Lung microvascular endothelial cell (primary cell): ENCODE data around the gene EXOC4. TPM values are rescaled to one million over a fixed set of nuclear protein-coding genes. Genes with fewer than 3 reads are reported as not detected.

Experiments used
- DNase-seq, 2 donors: peaks; one replicate each; pipeline versions ENCODE4 v3.0.0 to v3.0.0-alpha.2; 2010; ENCODE audit warnings: low read depth in 2 of 2
- total RNA-seq: library from RNA; depleted of rRNA; stranded (reverse); fragments of >200 nt; gene quantifications from 2 replicates; pipeline ENCODE4 v1.2.1, GENCODE V29; 2014

The EXOC4 gene
- total RNA-seq, 1 donor from 2014 or later, result 103 TPM

DNA sequence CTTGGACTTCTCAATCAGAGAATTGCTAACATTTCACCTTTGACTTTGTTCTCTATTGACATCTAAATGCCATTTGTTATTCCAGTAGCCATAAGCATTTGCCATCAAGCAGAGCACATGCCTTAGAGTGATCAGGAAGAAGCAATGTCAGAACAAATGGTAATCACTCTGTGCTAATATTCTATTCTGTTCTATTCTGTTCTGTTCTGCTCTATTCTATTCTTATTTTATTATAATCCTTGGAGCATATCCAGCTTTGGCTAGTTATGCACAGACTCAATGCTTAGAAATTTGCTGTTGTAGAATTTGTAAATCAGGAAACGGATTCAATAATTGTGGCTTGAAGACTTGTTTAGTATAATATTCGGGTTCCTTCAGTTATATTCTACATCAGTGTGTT is 175.4 kb downstream of the EXOC4 start:
- no peak for DNase-seq

DNA sequence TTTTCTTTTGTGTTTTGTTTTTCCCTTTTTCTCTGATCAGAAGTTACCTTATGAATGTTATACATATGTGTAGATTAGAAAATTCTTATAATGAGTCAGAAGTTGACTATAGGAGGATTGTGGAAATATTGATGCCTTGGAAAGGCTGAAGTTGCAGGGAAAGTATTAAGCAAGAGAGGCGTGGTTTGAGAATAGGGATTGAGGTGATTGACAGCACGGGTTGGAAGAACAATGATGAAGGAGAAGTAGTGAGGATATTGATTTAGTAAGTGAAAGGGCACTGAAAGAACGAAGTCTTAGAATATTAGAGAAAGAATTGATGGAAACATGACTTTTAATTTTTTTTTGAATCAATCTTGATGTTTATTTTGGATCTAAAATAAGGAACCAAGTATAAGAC is 176.0 kb downstream of the EXOC4 start:
- no peak for DNase-seq

DNA sequence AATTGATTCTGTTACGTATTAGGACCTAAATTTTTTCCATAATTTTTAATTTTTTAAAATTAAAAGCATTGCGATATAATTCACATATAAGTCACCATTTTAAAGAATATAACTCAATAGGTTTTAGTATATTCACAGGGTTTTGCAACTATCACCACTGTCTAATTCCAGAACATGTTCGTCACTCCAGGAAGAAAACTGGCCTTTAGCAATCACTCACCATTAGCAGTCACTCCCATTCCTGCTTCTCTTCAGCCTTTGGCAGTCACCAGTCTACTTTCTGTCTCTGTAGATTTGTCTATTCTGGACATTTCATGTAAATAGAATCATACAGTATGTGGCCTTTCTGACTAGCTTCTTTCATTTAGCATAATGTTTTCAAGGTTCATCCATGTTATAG is 176.5 kb downstream of the EXOC4 start:
- DNase-seq, result no peak

DNA sequence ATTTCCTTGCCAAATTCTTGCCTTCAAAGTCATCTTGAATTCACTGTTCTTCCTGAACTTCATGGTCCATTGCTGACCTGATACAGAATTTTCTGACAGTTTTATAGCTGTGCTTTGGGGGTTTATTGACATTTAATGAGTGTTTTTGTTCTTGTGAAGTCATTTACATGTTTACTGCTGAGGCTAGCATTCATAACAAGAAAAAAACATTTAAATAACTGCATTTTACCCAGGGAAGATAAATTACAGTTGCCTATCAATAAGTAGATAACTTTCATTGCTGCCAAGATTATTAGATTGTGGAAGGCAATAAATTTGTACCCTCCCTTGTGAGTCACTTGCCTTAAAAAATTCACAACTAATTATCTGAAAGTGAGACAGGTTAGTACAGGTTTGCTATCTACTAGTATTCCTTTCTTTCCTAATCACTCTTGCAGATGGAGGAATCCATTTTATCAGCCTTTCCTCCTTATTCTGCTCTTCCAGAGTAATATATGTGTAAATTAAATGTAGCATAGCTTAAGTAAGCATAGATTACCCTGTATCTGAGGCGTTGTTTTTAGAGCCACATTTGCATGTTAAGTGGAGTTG is 178.4 kb downstream of the EXOC4 start:
- DNase-seq, result no peak

DNA sequence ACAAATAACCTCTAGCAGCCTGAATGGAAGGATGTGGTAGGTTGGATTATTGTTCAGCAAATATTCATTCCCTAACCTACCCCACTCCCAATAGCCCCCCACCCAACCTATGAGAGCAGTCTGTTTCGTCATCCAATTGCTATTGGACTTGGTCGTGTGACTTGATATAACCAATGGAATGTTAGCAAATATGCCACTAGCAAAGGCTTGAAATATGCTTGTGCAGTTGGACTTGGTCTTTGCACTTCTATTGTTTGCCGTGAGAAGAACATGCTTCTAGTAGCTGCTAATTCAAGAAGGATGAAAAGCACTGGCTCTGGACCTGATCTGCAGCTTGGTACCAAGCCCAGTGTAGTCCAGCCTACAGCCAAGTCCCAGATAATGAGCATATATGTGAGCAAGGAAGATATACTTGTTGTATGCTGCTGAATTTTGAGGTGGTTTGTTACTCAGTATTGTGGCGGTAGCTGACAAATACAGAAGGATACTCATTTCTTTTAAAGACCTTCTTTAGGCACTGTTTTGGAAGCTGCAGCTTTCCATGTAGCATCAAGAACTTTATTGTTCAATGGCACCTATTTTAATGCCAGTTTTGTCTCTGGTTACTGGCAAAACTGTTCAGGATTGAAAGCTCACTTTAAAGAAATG is 180.4 kb downstream of the EXOC4 start:
- no peak for DNase-seq

DNA sequence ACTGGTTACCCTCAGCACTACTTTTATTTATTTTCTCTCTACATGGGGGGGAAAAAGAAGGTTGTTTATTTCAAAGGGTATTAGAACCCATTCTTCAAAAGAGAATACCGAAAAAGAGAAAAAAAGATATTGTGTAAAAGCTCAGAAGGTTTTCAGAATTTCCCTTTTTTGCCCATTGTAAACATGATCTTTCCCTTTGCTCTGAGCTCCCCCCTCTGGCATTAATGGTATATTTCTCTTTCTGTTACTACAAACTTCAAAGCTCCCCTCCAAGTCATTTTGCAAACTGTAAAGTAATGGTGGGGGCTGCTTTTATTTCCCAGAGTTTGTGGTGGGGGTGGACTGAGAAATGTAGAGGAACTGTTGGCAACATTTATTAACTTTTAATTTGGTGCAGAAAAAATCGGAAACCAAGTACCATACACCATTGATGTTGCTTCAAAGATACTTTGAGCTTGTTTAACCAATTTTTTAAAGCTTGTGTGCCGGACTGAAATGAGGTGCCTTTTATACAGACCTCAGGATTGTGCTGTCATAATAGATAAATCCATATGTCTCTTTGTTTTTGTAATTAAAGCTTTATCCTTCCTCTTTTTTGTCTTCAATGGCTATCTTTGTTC is 181.5 kb downstream of the EXOC4 start:
- DNase-seq, result peak; percentile 47 to 58

DNA sequence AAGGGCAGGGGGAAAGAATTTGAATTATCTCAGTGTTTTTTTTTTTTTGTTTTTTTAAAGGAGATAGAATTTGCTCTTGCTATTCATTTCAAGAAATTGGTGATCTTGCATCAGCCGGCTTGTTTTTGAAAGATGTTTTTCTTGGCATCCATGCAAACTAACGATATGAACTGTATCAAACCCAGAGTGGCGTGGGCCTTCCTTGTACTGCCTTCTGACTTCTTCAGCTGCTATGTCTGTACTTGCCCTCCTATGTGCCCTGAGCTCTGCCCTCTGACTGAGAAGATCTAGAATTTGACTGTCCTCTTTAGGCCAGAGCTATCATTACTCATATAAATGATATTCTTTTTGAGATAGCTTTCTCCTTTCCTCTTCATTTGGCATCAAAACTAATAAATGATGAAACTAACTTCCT is 183.1 kb downstream of the EXOC4 start:
- peak in 1 of 2 donors; percentile 48 for DNase-seq

DNA sequence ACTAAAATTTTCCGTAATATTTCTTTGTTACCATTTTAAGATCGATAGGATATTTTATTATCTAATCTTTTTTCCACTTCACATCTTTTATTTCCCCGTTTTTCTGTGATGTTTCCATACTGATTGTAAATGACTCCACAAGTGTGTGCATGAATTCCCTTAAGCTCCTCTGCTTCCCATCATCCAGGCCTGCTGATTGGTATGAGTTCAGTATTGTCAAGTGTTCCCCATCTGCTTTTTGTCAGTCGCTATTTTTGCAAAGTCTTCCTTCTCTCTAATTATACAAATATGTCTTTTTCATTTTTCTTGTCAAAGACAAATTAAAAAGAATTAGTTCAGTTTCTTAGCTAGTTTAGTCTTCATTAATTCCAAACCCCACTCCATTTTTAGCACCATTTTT is 184.7 kb downstream of the EXOC4 start:
- no peak for DNase-seq

DNA sequence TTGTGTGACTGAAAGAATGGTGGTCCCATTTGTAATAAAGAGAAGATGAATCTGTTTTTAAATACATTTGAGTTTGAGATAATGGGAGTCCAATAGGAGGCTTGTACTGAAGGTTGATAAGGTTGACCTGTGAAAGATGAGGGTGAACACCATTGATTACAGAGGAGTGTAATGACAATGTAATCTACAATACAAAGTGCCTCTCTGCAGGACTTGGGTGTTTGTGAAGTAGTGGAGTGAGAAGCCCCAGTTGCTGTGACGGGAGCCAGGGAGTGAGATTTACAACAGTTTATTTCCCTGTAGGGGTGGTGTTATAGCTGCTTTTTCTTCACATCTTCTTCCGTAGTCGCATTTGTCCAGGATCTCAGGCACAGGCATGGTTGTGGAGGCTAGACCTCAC is 189.9 kb downstream of the EXOC4 start:
- no peak for DNase-seq

DNA sequence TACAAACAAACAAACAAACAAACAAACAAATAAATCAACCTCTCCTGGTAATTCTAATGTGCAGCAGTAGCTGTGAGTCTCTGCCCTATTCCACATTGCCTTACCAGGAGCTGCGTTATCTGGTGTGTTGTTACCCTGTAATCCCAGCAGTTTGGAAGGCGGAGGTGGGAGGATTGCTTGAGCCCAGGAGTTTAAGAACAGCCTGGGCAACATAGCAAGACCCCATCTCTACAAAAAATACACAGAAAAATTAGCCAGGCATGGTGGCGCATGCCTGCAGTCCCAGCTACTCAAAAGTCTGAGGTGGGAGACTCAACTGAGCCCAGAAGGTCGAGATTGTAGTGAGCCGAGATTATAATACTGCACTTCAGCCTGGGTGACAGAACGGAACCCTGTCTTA is 192.7 kb downstream of the EXOC4 start:
- DNase-seq, result no peak

DNA sequence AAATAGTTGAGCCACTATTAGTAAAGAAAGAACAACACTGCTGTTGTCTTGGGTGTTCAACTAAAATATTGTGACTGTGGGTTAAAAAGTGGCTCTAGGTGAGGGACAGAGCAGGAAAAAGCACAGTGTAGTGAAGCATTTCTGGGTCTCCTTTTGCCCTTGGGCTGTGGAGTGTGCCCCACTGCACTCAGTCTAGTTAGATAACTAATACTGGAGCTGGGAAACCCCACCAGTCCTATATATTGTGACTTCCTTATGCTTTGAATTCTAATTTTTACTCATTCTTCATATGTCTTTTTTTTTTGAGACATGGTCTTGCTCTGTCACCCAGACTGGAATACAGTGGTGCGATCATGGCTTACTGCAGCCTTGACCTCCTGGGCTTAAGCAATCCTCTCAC is 195.1 kb downstream of the EXOC4 start:
- no peak for DNase-seq

DNA sequence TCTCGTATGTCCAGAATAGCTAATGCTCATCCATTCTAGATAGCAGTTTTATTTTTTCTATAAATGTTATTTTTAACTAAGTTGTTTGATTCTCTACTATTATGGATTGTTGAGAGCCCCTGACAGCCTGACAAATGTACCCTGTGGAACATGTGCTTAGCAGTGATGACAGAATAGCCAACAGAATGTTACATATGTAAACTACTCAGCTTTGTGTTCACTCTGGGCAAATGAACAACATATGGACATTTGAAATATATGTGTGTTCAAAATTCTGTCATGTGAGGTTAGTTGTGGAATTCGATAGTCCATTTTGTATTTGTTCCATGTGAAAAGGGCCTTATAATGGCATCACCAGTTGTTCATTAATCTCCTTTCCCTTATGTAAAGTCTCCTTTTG is 199.7 kb downstream of the EXOC4 start:
- no peak for DNase-seq

DNA sequence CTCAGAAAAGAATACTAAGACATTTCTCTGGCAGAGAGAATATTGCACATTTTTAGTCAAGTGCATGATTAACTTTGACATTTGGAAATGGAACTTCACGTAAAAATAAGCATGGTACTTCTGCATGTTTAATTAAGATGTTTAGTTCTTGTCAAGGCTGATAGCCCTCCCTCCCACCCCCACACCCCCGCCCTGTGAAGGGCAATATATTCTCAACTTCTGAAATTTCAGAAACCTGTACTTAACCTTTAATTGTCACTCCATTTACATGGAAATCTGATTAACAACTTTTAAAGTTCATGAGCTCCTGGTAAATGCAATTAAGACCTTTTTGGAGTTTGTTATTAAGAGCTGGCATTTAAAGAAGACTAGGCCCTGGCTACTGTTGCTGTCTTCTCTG is 205.8 kb downstream of the EXOC4 start:
- DNase-seq, result no peak

DNA sequence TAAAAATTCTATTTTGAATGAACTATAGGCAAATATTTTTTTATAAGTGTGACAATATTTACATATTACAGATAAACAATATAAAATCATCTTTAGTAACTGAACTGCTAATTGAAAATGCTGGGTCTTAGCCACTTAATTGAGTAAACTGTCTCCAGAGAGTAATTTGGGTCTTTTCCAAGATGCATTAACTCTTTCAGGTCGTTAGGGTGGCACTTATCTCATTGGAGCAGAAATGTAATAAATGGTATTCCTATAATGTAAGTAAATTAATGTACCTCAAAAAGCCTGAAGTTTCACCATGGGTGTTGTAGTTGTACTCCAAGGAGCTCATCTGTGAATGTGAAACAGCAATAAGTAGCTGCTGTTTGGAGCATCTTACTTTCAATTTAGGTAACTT is 208.5 kb downstream of the EXOC4 start:
- DNase-seq, result no peak

DNA sequence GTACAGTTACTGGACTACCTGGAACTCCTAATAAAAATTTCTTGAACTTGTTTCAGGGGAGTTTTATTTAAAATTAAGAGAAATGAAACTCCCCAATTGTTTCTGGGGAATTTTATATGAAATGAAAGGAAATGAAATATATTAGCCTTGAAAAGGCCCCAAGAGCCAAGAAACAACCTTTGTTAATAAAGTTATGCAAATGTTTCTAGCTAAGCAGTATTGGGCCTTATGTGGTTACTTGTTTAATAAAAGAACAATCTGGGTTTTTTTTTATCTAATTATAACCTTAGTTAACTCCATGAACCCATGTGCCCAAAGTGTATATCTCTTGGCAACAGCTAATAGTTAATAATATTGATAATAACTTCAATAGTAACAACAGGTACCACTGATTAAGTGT is 222.8 kb downstream of the EXOC4 start:
- no peak for DNase-seq

DNA sequence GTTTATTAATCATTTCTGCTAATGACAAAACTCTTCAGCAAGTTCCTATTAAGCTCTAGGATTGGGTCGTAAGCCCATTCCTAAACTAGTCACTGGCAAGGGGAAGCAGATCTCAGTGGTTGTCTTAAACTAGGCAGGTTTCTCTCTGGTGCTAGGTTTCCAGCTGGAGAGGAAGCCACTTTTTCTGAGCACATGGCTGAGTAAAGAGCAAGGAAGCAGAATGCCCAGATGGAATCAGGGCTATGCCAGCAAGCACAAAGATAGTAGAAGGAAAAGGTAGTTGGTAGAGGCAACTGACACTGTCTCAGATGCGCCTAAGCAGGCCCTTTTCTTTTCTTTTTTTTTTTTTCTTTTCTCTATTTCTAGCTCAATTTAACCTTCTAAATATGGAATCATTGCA is 224.9 kb downstream of the EXOC4 start:
- DNase-seq, result no peak

DNA sequence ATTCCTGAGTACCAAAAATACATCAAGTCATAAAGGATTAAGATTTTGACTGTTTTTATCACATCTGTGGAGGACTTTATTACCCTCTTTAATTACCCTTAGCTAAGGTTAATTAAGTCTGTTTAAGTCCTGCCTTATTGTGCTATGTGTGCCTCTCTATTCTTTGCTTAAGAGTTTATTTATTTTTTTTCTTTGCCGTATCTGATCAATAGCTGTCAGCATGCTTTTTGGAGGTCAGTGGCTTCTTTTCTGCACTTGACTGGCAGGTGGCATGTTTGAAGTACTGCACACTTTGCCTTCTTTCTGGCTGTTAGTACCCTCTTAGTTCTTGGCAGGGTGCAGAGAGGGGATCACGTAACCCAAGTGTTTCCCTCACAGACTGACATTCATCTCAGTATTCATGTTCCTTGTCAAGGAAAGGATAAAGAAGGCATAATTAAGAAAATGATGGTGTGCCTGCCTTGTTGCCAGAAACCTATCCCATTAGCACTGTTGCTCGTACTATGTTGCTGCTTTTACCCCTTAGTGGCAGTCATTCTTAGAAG is 225.8 kb downstream of the EXOC4 start:
- no peak for DNase-seq

DNA sequence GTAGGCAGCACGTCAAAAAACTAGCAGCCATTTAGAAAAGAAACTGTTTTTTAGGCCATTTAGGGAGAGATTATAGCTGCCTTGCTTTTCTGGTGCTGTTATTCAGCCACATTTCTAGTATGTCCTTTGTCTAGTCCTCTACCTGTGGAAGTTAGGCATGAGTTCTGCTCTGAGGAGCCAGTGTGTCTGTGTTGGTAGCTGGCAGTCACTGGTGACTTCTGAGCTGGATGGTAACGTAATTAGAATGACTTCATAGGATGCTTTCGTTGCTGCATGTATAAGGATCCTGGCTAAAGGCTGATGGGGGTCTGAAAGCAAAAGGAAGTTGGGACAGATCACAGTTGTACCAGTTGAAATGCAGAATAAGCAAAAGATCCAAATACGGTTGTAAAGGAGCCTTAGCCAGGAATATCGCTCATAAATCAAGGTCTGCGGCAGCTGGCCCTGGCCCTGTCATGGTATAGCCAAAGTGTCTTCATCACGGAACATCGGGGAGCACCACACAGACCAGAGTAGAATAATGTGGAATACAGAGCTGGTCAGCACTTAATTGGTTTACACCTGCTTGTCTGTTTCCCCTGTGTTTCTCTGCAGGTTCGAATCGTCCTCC is 226.7 kb downstream of the EXOC4 start:
- DNase-seq, result no peak

DNA sequence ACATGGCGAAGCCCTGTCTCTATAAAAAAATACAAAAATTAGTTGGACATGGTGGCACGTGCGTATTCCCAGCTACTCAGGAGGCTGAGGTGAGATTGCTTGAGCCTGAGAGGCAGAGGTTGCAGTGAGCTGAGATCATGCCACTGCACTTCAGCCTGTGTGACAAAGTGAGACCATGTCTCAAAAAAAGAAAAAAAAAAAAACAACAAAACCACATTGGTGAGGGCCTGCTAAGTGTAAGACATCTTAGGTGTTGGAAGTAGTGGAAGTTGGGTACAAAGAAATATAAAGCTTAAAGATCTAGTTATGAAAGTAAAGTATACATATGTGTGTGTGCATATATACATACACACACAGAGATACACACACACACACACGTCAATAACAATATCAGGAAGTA is 228.0 kb downstream of the EXOC4 start:
- no peak for DNase-seq

DNA sequence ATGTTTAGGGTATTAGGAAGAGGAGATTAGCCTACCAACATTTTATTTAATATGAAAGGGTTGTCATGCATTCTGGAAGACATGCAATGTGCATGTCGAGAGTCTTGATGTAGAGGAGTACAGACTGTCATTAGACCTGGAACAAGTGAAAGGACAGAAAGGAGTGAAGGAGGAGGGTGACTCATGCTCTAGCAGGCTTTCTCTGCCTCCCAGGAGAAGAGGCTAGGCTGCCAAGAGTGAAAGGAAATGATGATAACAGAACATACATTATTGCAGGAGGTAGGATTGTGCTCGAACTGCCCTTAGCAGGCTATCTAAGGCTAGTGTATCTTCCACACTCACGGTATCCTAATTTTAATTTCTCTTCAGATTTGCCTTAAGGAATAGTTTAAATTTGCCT is 228.8 kb downstream of the EXOC4 start:
- peak; percentile 20 to 77 for DNase-seq

DNA sequence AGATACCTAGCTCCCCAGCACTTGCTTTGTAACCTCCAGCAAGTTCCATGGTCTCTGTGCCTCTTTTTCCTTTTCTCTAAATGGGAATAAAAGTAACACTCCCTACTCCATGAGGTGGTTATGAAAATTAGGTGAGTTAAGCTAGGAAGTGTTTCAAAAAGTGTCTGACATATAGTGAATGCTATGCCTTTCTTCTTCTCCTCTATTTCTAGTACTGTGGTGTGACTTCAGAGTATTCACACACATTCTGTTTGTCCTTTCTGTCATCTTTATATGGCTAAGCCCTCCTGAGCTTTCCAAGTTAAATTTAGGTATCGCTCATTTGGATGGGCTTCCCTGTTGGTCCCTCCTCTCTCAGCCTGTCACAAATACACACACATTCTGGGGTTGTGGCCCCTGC is 229.7 kb downstream of the EXOC4 start:
- no peak for DNase-seq

DNA sequence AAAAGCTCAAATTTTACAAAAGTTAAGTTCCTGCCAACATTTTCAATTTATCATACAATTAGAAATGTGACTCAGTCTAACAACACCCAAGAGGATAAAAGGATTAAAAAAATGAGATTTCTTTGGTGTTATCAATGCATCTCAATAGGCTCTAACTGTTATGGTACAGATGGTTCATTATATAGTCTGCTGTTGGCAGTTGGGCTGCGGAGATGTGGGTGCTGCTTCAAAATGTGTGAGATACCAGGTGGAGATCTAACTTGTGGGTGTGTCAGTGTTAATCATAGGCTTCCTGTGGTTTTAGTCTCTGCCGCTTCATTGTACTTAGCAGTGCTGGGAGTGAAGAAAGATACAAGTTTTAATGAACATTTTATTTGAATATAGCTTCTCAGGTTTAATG is 231.2 kb downstream of the EXOC4 start:
- DNase-seq, result peak in 1 of 2 donors; percentile 31

DNA sequence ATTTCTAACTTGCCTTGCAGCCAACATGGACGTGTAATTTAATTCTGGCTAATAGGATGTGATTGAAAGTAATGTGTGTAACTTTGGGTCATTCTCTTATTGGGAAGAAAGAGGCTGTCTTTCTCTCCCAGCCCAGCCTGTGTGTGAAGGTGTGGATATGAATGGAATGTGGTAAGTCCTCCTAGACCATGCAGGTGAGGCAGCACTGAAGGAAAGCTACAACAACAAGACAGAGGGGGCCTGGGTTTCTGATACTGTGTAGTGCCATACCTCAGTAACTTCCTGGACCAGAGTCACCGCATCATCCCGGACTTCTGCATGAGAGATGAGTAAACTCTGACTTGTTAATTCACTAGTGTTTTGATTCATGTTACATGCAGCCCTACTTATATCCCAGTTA is 237.0 kb downstream of the EXOC4 start:
- DNase-seq, result no peak
